NCI-H1694 (cell line): Measurements from ENCODE around the gene ELL2.
"Not testable (repeated sequence)": the region's sequence is repeated elsewhere in the genome, so short reads cannot be mapped to it uniquely, and the experiment has no call there.

Experiments
- DNase-seq: peaks from one replicate; lab custom pipeline; 2025; lab: John Stamatoyannopoulos, UW

Gene ELL2

GRCh38 chr5:95907740-95908706 is 53.6 kb downstream of the ELL2 start:
- no peak for DNase-seq

GRCh38 chr5:95907067-95907705 is 54.5 kb downstream of the ELL2 start:
- DNase-seq = no peak

DNA sequence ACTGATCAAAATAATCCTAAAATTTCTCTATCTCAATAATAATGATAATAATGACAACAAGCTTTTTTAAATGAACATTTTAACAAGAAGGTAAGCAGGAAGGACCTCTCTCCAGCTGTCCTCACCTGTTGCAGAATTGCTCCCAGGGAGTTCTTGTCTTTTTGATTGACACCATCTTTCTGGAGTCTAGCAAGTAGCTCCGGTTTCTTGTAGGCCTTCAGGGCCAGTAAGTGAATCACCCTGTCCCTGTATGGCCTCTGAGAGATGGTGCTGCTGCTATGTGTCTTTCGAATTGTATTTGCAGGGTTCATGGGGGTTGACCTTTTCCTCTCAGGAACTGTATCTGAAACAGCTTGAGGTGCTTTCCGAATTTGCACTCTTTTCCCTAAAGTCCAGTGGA is 55.3 kb downstream of the ELL2 start:
- DNase-seq = not testable (repeated sequence)

DNA sequence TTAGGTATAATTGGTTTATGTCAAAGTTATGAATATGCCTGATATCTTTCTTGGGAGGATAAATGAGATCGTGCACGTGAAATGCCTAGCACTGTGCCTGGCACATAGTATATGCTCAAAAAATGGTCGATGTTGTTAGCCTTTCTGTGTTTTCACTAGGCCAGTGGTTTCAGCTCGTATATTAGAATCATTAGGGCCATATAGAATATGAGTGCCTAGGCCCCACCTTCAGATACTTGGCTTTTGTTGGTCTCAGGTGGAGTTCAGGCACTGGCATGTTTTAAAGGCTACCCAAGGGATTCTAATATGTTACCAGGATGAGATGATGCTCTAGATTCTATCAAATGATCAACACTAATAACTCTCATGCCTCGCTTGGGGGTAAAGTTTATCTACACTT is 56.8 kb downstream of the ELL2 start:
- no peak for DNase-seq

DNA sequence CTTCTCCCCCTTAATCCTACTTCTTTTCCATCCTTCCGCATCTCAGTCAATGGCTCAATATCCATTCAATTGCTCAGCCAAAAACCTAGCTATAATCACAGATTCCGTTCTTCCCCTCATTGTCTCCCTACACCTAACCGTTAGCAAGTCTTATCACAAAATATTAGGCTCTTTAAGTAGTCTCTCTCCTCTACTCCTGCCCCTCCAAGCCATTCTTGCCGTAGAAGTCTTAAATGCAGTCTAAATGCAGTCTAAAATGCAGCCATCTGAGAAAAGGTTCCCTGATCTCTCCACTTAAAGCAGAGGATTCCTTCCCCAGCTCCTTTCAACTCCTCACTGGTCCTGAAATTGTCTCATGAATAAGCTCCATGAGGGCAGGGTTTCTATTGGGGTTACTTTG is 57.8 kb downstream of the ELL2 start:
- DNase-seq = no peak

DNA sequence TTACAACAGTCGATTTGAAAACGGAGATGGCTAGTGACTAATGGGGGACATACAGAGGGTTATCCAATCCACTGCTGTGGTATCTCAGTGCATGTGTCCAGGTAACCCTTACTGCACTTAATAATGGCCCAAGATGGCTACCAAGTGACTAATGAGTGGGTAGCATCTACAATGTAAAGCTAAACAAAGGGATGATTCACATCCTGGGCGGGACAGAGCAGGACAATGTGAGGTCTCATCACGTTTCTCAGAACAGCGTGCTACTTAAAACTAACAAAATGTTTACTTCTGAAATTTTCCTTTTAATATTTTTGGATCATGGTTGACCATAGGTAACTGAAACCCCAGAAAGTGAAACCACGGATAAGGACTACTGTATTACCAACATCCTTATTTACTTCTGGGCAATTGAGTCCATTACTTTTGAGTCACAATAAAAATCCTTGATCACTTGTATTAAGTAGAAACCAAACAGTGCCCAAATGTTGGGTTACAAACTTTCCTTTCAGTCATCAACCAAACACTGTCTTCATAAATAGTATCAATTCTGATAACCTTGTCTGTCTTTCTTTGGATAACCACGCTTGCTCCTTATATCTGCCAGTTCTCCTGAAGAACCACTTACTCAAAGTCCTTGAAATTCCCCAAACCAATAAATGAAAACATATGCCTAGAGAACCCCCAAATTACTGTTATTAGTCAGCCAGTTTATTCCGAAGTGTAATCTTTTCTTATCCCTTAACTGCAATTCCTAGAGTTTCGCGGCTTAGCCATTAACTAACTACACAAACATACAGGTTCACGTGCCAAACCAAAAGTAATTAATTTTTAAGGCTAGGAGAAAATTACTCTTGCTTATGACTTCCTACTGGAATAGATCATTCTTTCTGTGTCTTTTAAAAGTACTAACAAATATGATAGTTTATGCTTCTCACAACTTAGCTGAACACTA is 59.7 kb downstream of the ELL2 start:
- no peak for DNase-seq

GRCh38 chr5:95900383-95900958 is 61.2 kb downstream of the ELL2 start:
- peak; percentile 63 for DNase-seq

DNA sequence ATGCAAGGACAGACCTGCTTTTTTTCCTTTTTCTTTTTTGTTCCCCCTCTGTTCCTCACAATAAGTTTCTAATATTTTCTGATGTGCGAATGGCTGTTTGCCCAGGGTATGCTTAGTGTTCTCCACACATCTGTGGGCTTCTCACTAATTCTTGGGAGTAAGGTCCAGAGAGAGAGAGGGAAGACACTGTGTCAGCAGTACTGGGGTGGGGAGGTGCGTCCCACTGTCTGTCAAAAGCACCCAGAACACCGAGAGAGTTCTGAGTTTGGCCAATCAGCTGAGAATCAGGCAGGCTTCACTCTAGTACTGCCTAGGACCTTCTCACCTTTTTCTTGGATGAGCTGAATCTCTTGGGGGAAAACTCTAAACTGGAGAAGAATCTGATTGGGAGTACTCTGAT is 61.8 kb downstream of the ELL2 start:
- no peak for DNase-seq

GRCh38 chr5:95899006-95899405 is 62.6 kb downstream of the ELL2 start:
- DNase-seq = no peak

GRCh38 chr5:95895771-95896170 is 65.9 kb downstream of the ELL2 start:
- no peak for DNase-seq

GRCh38 chr5:95895251-95895650 is 66.4 kb downstream of the ELL2 start:
- no peak for DNase-seq

GRCh38 chr5:95892784-95893354 is 68.8 kb downstream of the ELL2 start:
- DNase-seq = no peak

DNA sequence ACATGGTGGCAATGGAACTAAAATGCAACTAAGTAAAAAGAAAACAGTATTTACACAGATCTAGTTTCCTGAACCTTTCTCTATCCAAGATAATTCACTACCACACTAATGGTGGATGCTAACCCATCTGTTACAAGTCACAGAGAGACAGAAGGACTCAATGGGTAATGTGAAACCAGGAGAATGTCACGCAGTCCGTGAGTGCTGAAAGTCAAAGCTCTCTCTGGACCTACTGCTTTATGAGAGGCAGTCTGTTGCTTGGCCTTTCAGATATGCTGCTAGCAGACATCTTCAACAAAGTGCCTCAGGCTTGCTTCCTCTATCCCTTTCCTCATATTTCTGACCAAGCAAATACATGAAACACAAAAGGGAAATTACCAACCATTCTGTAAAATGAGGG is 70.2 kb downstream of the ELL2 start:
- DNase-seq = no peak

- DNase-seq = no peak
Measured at GRCh38 chr5:95889076-95889475, 72.6 kb downstream of the ELL2 start.

- DNase-seq = no peak
Measured at GRCh38 chr5:95887977-95888376, 73.7 kb downstream of the ELL2 start.

DNA sequence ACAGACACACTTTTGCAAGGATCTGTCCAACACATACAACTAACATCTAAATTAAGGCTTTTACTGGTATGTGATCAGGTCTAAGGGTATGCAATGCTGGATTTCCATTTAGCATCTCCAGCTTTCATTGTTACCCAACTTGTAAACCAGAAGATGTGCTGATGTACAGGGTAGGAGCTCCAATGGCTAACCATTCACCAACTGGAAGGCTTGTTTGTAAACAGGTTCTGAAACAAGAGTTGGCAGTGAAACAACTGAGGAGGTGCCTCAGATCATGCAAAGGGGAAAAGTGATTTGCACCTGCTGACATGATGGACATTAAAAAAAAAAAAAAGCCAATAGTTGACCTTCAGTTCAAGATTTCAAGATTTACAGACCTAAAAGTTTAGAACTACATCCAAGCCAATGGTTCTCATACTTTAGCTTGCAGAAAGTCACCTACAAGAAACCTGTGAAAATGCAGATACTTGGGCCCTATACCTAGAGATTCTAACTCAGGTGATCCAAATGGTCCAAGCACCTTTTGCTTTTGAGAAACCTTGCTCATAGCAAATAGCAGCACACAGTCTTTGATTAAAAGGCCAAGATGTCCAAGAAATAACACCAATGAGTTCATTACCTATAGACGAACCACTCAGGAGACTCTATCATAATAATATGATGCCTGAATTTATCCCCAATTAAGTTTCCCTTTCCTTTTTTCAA is 75.2 kb downstream of the ELL2 start:
- no peak for DNase-seq

GRCh38 chr5:95884511-95884910 is 77.1 kb downstream of the ELL2 start:
- no peak for DNase-seq

- DNase-seq = no peak
Measured at GRCh38 chr5:95884017-95884325, 77.7 kb downstream of the ELL2 start.

- DNase-seq = no peak
Measured at GRCh38 chr5:95883185-95884016, 78.2 kb downstream of the ELL2 start.

GRCh38 chr5:95881833-95882232 is 79.8 kb downstream of the ELL2 start:
- no peak for DNase-seq
